Lung (tissue), 12 donors: ENCODE results near the gene C19orf12. TPM values are rescaled to one million over a fixed set of nuclear protein-coding genes. Genes with fewer than 3 reads are reported as not detected.

Experiments
- ATAC-seq: fragments of 200-7000 bp; cut with Tn5 transposase; one replicate; pipeline ENCODE4 v1.9.1; 2020; ENCODE audit warnings: moderate number of reproducible peaks; ENCODE audit not compliant: insufficient read depth, low FRiP score
- DNase-seq, 3 donors: peaks; one replicate each; pipeline ENCODE4 v3.0.0-alpha.2; 2013 to 2017
- H3K27ac ChIP-seq, 2 donors: one replicate each; pipeline ENCODE4 v1.5.1; 2013; ENCODE audit warnings: mild to moderate bottlenecking in 2 of 2, moderate library complexity in 2 of 2, control low read depth in 1 of 2, inconsistent platforms in 1 of 2, low read depth in 1 of 2, low read length in 1 of 2
- H3K27me3 ChIP-seq, 3 donors: one replicate each; pipeline ENCODE4 v1.5.1; 2013; ENCODE audit warnings: low read length in 2 of 3; ENCODE audit not compliant: control insufficient read depth in 3 of 3, insufficient read depth in 3 of 3
- H3K36me3 ChIP-seq, 4 donors: one replicate each; pipeline ENCODE4 v1.5.1; 2013; ENCODE audit warnings: low read length in 4 of 4, mild to moderate bottlenecking in 1 of 4, moderate library complexity in 1 of 4; ENCODE audit not compliant: control insufficient read depth in 4 of 4, insufficient read depth in 4 of 4
- H3K4me1 ChIP-seq, 5 donors: one replicate each; pipeline ENCODE4 v1.5.1; 2013; ENCODE audit warnings: low read length in 5 of 5, mild to moderate bottlenecking in 2 of 5, moderate library complexity in 1 of 5; ENCODE audit not compliant: control insufficient read depth in 5 of 5, insufficient read depth in 5 of 5
- H3K4me3 ChIP-seq: one replicate; pipeline ENCODE4 v1.5.1; 2013; ENCODE audit warnings: mild to moderate bottlenecking, control low read depth, moderate library complexity
- H3K9ac ChIP-seq, 2 donors: one replicate each; pipeline ENCODE4 v1.5.1; 2013; ENCODE audit warnings: low read length in 2 of 2, control low read depth in 1 of 2; ENCODE audit not compliant: insufficient read depth in 1 of 2
- H3K9me3 ChIP-seq, 4 donors: one replicate each; pipeline ENCODE4 v1.5.1; 2013; ENCODE audit warnings: low read length in 3 of 4, mild to moderate bottlenecking in 1 of 4, moderate library complexity in 1 of 4; ENCODE audit not compliant: control insufficient read depth in 4 of 4, insufficient read depth in 3 of 4
- CTCF ChIP-seq: IDR thresholded peaks from 2 replicates; pipeline ENCODE4 v1.5.1; 2012; ENCODE audit warnings: mild to moderate bottlenecking; ENCODE audit errors: control extremely low read depth, extremely low read depth
- WGBS, 2 donors: extraction: QIAGEN DNeasy Blood & Tissue Kit; methylation state at CpG; one replicate each; pipeline ENCODE4 v1.1.7; 2013; 5-methylcytosine and 5-hydroxymethylcytosine counted together
- polyA plus RNA-seq, 2 donors: library from polyadenylated mRNA; stranded (reverse); fragments of 200-250 nt; gene quantifications; one replicate each; pipeline ENCODE4 v1.2.1, GENCODE V29; 2013
- total RNA-seq, 2 donors: library from RNA; depleted of rRNA in 1 of 2; stranded (reverse); fragments of >200 nt in 1 of 2; gene quantifications; one replicate each; pipeline ENCODE4 v1.2.1, GENCODE V29; 2014 to 2021
- donor health status: control.
- donor health status: control.
- donor health status: Bipolar disorder and iron deficiency.
- donor health status: healthy.
- donor health status: DM: yes; HTN: yes; CAD: no.

Gene C19orf12
- total and polyA plus RNA-seq, 4 donors, result 11.4 to 26.0 (median 17.7) TPM

DNA sequence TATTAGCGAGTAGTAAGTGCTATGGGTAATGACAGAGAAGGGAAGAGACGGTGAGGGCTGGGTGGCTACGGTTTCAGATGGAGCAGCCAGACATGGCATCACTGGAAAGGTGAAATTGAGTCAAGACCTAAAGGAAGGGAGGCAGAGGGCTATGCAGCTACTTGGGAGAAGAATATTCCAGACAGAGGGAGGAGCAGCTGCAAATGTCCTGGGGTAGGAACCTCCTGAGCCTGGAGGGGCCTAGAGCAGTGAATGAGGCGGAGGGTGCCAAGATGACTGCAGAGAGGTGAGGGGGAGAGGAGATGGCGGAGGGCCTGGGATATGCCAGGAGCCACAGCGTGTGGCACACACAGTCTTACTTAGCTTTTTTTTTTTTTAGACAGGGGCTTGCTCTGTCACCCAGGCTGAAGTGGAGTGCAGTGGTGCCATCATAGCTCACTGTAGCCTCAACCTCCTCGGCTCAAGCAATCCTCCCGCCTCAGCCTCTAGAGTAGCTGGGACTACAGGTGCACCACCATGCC, 28.7 kb downstream of the C19orf12 start:
- 96 to 97% methylated on average over 8 of the region's 8 CpGs for WGBS, 2 donors
- Histone ChIP-seq H3K4me1 (peaks cover 0 to 5% (median 0%) of the 10 kb centered on the region in 5 donors), H3K27ac (no peak overlapping the region), H3K9ac (no peak overlapping the region), H3K4me3 (no peak overlapping the region), H3K36me3 (no peaks in the 10 kb centered on the region), H3K9me3 (peaks cover 0 to 3% (median 0%) of the 10 kb centered on the region in 4 donors), H3K27me3 (no peaks in the 10 kb centered on the region)
- DNase-seq (no peak), ATAC-seq (no peak)
- TF ChIP-seq CTCF, result no peak

DNA sequence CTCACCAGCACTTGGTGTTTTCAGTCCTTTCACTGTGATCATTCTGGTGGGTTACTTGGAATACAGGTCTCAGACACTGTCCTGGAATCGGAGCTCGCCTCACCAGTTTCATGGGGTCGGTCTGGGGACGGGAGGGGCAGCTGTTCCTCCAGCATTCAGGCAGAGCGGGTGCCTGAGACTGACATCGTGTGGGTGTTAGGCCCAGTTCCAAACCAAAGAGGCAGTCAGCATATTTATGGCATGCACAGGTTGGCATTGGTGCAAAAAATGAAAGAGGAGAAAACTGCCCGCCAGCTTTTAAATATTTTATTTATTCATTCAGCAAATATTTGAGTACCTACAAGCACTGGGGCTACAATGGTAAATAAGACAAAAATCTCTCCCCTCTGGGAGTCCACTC, 29.7 kb downstream of the C19orf12 start:
- peaks cover 0 to 12% (median 0%) of the 10 kb centered on the region in 5 donors for H3K4me1 ChIP-seq
- H3K9me3 ChIP-seq, result no peaks in the 10 kb centered on the region
- WGBS, 2 donors, result 62 to 78% methylated on average over 7 of the region's 7 CpGs
- H3K4me3 ChIP-seq, result no peak overlapping the region
- H3K27me3 ChIP-seq, result no peaks in the 10 kb centered on the region
- DNase-seq, result no peak
- H3K27ac ChIP-seq, result peak overlapping the region in 1 of 2 donors; percentile 14
- TF ChIP-seq CTCF, result no peak
- no peaks in the 10 kb centered on the region for H3K36me3 ChIP-seq
- no peak overlapping the region for H3K9ac ChIP-seq
- ATAC-seq, result no peak

GRCh38 chr19:29683009-29683408, 32.1 kb downstream of the C19orf12 start:
- peaks cover 0 to 20% (median 0%) of the 10 kb centered on the region in 5 donors for H3K4me1 ChIP-seq
- no peak for ATAC-seq
- no peaks in the 10 kb centered on the region for H3K36me3 ChIP-seq
- DNase-seq, result no peak
- no peaks in the 10 kb centered on the region for H3K27me3 ChIP-seq
- TF ChIP-seq CTCF, result no peak
- no peak overlapping the region for H3K9ac ChIP-seq
- no peak overlapping the region for H3K4me3 ChIP-seq
- 82 to 89% methylated on average over 10 of the region's 10 CpGs for WGBS, 2 donors
- no peaks in the 10 kb centered on the region for H3K9me3 ChIP-seq
- no peak overlapping the region for H3K27ac ChIP-seq
